ENCODE measurements around the gene ALCAM.

GRCh38 chr3:105559856-105560255 is 193.1 kb downstream of the ALCAM start:
- TF ChIP-seq CTCF (IDR thresholded peaks at IDR 0.05) (no peak), POLR2AphosphoS5 (IDR thresholded peaks at IDR 0.05) (no peak), POLR2A (IDR thresholded peaks at IDR 0.05) (no peak)

All from stomach (tissue), 4 donors.